Nucleus accumbens (tissue), 56 donors: ENCODE results near the gene CUEDC1.
"Not testable (repeated sequence)": the region's sequence is repeated elsewhere in the genome, so short reads cannot be mapped to it uniquely, and the experiment has no call there.

Experiments
- DNase-seq, 56 donors: peaks; one replicate each; lab custom pipeline; 2025; lab: John Stamatoyannopoulos, UW

The CUEDC1 gene

GRCh38 chr17:57986841-57987580 is 31.8 kb upstream of the CUEDC1 start:
- peak in 36 of 56 donors; percentile 12 to 78 (median 56) for DNase-seq

- DNase-seq: no peak
Measured at GRCh38 chr17:57985675-57985974, 30.4 kb upstream of the CUEDC1 start.

DNA sequence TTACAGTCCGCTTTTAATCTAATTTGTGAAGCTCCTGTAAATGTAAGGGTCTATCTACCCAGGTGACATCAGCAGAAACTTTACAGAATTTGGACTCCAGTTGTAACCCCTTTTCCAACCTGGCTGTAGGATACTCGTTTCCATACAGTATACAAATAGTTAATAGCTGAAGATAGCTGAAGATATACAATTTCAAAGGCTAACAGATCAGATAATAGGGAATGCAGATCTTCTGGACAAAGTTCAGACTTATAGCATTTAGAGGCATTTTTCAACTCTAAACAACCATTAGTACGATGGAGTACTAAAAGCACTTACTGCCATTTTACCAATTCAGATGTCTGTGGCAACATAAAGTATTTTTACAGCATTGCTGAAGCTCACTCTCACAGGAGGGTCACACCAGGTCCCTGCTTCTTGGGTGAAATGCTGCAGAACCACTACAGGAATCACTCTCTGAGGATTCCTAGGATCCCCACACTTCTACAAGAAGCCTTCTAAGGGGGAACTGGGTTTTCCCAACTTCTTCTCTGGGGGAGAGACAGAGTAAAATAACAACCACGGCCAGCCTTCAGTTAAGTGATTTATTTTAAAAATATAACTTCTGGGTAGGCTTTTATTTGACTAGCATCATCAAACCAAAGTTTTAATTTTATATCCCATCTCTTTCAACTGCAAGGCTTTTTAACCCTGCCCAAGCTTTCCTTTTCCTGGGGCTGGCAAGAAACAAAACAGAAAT is 29.9 kb upstream of the CUEDC1 start:
- DNase-seq: no peak

- no peak for DNase-seq
Measured at GRCh38 chr17:57984261-57984890, 29.2 kb upstream of the CUEDC1 start.

DNA sequence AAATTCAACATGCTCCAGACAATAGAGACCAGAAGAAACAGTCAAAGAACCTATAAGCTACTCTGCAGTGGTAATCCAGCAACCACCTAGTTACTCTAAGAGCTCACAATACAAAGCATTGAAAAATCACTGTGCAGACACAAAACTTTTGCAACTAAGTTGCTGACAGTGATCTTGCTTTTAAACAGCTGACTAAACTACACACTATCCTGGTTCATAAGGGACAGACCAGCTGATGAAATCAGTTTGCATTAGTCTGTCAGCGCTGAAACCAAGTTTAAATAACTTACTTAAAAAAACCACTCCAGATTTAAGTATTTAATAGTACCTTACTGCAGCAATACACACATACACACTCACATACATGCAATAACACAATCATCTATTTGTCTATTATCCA is 28.2 kb upstream of the CUEDC1 start:
- DNase-seq: no peak

- DNase-seq: no peak
Measured at GRCh38 chr17:57982452-57983170, 27.4 kb upstream of the CUEDC1 start.

GRCh38 chr17:57980522-57980921 is 25.3 kb upstream of the CUEDC1 start:
- no peak for DNase-seq

DNA sequence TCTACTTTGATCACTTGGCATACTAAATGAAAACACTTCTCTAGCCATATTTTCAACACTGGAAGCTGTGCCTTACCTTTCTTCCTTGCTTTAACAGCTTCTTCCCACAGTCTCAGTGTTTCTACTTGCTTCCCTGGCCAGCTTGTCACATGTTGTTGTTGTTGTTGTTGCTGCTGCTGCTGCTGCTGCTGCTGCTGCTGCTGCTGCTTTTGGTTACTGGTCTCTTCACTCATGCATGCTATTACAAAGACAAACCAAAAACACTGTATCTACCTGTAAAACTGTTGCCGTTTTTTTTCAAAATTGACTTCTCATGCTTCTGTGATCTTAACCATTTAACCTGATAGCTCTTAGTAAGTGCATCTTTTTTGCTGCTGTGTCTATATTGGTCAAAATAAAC is 23.9 kb upstream of the CUEDC1 start:
- peak in 1 of 56 donors; percentile 5 for DNase-seq

GRCh38 chr17:57976594-57976993 is 21.4 kb upstream of the CUEDC1 start:
- DNase-seq: no peak

DNA sequence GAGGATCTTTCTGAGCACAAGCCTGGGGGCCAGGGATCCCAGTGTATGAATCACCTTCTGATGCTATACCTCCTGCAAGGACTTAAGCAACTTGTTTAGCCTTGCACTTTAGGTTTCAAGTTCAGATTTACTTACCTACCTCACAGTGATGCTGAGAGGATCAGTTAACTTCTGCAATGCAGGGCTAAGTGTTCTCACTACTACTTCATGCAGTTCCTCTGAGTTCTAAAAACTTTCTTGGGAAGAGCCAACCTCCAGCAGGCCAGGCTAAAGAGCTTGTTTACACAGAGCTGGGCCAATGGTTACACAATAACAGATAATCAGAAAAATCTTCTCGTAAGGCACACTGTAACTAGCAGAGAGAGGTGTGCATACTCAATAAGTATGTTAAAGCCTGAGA is 19.8 kb upstream of the CUEDC1 start:
- DNase-seq: no peak

- DNase-seq: not testable (repeated sequence)
Measured at GRCh38 chr17:57974053-57974824, 19.0 kb upstream of the CUEDC1 start.

DNA sequence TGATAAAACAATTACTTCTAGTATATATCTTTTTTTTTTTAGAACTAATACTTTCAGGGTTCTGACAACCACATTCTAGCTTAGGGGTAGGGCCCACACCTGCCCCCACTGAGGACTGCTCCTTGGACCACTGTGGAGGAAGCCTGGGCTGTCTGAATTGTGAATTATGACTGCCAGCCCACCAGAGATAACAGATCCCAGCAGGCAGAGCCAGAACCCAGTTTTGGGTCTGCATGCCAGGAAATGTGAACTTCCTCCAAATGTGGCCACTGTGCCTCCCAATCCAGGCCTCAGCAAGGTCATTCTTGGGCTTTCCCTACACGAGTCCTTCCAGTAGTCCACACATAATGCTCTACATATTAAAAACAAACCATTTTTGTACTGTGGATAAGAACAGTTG is 16.9 kb upstream of the CUEDC1 start:
- DNase-seq: no peak

GRCh38 chr17:57971572-57971971 is 16.4 kb upstream of the CUEDC1 start:
- no peak for DNase-seq

DNA sequence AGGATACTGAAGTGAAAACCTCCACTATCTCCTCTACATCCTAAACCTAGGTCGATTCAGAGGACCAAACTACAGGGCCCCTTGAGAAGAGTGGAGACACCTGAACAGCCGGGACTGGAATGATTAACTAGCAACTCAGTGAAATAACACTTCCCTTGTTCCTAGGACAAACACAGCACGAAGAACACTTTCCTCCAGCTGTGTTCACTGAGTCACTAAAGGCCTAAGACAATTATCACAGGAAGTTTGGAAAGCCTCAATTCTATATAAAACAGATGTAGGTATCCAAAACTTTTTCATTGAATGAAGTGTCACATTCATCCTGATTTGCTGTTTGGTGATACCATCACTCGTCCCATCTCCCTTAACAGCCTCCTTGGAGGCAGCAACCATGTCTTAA is 15.5 kb upstream of the CUEDC1 start:
- no peak for DNase-seq

GRCh38 chr17:57968456-57968855 is 13.2 kb upstream of the CUEDC1 start:
- no peak for DNase-seq

DNA sequence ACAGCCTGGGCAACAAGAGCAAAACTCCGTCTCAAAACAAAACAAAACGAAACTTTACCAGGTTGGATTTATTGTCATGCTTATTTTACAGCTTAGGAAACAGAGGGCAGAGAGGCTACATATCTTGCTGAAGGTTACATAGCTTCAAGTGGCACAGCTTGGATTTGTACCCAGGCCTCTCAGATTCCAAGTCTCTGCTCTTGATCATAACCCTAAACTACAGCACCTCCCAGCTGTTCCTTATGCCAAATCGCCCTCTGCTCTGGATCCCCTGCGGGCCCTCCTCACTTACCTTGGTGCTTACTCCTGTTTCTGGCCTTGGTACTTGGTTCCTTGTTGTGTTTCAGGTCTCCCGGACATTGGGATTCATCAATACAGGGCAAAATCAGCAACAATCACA is 11.7 kb upstream of the CUEDC1 start:
- DNase-seq: no peak

DNA sequence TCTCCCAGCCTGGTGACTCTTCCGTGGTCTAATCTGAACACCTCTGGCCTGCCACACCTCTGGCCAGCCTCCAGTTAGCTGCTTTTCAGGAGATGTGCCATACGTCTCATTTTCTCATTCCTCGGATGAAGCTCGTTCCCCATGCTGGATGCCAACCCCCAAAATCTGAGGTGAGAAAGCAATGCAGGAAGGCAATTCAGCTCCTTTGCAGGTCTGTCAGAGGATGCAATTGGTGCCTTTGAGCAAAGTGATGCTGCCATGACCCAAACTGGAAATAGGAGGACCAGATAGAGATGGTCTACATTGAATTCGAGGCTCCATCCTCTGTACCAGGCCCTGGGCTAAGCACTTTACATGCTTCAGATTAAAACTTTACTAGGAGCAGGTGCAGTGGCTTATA is 11.0 kb upstream of the CUEDC1 start:
- DNase-seq: no peak

GRCh38 chr17:57965521-57966160 is 10.4 kb upstream of the CUEDC1 start:
- no peak for DNase-seq

GRCh38 chr17:57963149-57963511 is 7.9 kb upstream of the CUEDC1 start:
- no peak for DNase-seq
